Keratinocyte (primary cell): ENCODE data around the gene SDHC. TPM values are rescaled to one million over a fixed set of nuclear protein-coding genes. Genes with fewer than 3 reads are reported as not detected.

Source experiments
- DNase-seq: peaks from one replicate; pipeline ENCODE4 v3.0.0-alpha.2; 2011; ENCODE audit warnings: low read depth, missing footprints, low spot score
- FAIRE-seq: peaks from 2 replicates; lab custom pipeline; 2011; peaks lifted over from hg19 to GRCh38; lab: Jason Lieb, UNC
- H2AFZ ChIP-seq: 2 replicates; pipeline ENCODE4 v1.6.0; 2012; ENCODE audit warnings: low read length, control low read depth, inconsistent platforms; ENCODE audit not compliant: control insufficient read depth
- H3K27ac ChIP-seq: 2 replicates; pipeline ENCODE4 v1.5.1; 2011; ENCODE audit warnings: low read length; ENCODE audit not compliant: control insufficient read depth, insufficient read depth
- H3K27me3 ChIP-seq: 3 replicates; pipeline ENCODE4 v1.6.0; 2011; ENCODE audit warnings: low read length; ENCODE audit not compliant: control insufficient read depth, insufficient read depth; ENCODE audit errors: extremely low read depth
- H3K36me3 ChIP-seq, 2 experiments: 2 replicates in 1 of 2; 3 replicates in 1 of 2; pipeline ENCODE4 v1.5.1; 2011; ENCODE audit warnings: low read length in 2 of 2, mild to moderate bottlenecking in 1 of 2; ENCODE audit not compliant: control insufficient read depth in 2 of 2, insufficient read depth in 2 of 2; ENCODE audit errors: extremely low read depth in 1 of 2
- H3K4me1 ChIP-seq: 3 replicates; pipeline ENCODE4 v1.5.1; 2011; ENCODE audit warnings: low read length; ENCODE audit not compliant: control insufficient read depth, insufficient read depth; ENCODE audit errors: extremely low read depth
- H3K4me2 ChIP-seq: 3 replicates; pipeline ENCODE4 v1.6.0; 2011; ENCODE audit warnings: low read depth, low read length; ENCODE audit not compliant: control insufficient read depth, insufficient read depth; ENCODE audit errors: extremely low read depth
- H3K4me3 ChIP-seq, 3 experiments: fragments of 200-600 bp in 1 of 3; sonication (generic) in 1 of 3; 2 replicates in 2 of 3; 3 replicates in 1 of 3; pipeline ENCODE4 v1.5.1; 2011 to 2016; ENCODE audit warnings: low read length in 3 of 3, mild to moderate bottlenecking in 3 of 3, control low read depth in 2 of 3, inconsistent platforms in 1 of 3, low read depth in 1 of 3, mixed read lengths in 1 of 3, mixed run types in 1 of 3, moderate library complexity in 1 of 3; ENCODE audit not compliant: control insufficient read depth in 2 of 3, insufficient read depth in 2 of 3; ENCODE audit errors: extremely low read depth in 1 of 3
- H3K79me2 ChIP-seq: 2 replicates; pipeline ENCODE4 v1.6.0; 2012; ENCODE audit warnings: low read length; ENCODE audit not compliant: control insufficient read depth, insufficient read depth
- H3K9ac ChIP-seq: 3 replicates; pipeline ENCODE4 v1.6.0; 2011; ENCODE audit warnings: low read length; ENCODE audit not compliant: control insufficient read depth, insufficient read depth; ENCODE audit errors: extremely low read depth
- H3K9me1 ChIP-seq: 3 replicates; pipeline ENCODE4 v1.6.0; 2011; ENCODE audit warnings: low read length; ENCODE audit not compliant: control insufficient read depth, insufficient read depth; ENCODE audit errors: extremely low read depth
- H3K9me3 ChIP-seq: 2 replicates; pipeline ENCODE4 v1.5.1; 2012; ENCODE audit warnings: low read depth, low read length; ENCODE audit not compliant: control insufficient read depth
- H4K20me1 ChIP-seq: 3 replicates; pipeline ENCODE4 v1.6.0; 2011; ENCODE audit warnings: low read length; ENCODE audit not compliant: control insufficient read depth, insufficient read depth; ENCODE audit errors: extremely low read depth
- EZH2 ChIP-seq: IDR thresholded peaks from one replicate; pipeline ENCODE4 v1.6.1; 2012; ENCODE audit warnings: inconsistent platforms, mild to moderate bottlenecking, low read length, moderate library complexity
- dilution Hi-C: fragments of 300-500 bp; cut with MboI; formaldehyde crosslinking; loops from one replicate; pipeline ENCODE4 v1.7.0; 2020; ENCODE audit warnings: low sequenced_read_pairs; ENCODE audit not compliant: extremely low pct_ligation_motif_present
- polyA plus RNA-seq, 5 experiments: library from polyadenylated mRNA; depleted of rRNA in 3 of 5; stranded (reverse) in 3 of 5; stranded (forward) in 1 of 5; unstranded in 1 of 5; fragments of >200 nt; gene quantifications; 1 replicate in 1 of 5; 2 replicates in 3 of 5; 3 replicates in 1 of 5; pipeline versions ENCODE4 v1.2.1 to v1.2.3, GENCODE V29; 2011 to 2012; ENCODE audit warnings: missing spikeins in 2 of 5, low read depth in 1 of 5, low replicate concordance in 1 of 5
- TF ChIP-seq, protein P1 (sequence below), 3 experiments: IDR thresholded peaks in 1 of 3; conservative IDR thresholded peaks in 1 of 3; optimal IDR thresholded peaks in 1 of 3; 2 replicates in 2 of 3; 3 replicates in 1 of 3; pipeline versions ENCODE3 to v1.5.1; 2011; ENCODE audit warnings: low read length in 3 of 3, mild to moderate bottlenecking in 3 of 3, moderate library complexity in 2 of 3, control low read depth in 1 of 3, inconsistent platforms in 1 of 3; ENCODE audit not compliant: insufficient read depth in 2 of 3; ENCODE audit errors: extremely low read depth in 1 of 3

SDHC gene
- polyA plus RNA-seq, 1 donor (not counting 4 experiments of a cell fraction or from before 2014, with no cell fraction given), result 401 TPM

DNA sequence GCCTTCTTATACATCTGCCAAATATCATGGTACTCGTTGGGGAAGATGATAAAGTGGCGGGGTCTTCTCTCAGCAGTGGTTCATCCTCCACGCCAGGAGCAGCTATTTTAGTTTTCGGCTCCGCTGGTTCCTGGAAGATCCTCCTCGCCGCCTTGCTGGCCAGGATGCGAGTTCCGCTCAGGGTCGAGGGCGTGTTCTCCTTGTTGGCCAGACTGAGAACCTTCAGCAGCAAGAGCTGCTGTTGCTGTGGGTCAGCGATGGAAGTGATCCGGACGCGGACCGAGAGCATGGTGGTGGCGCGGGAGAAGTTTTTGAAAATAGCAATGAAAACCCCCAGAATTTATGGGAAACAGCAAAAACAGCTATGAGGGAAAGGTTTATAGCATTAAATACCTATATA, 64.9 kb downstream of the SDHC start:
- peak overlapping the region; percentile 58 for H2AFZ ChIP-seq
- dilution Hi-C loops, result no loop called here
- DNase-seq, result no peak
- no peaks in the 10 kb centered on the region for H3K36me3 ChIP-seq
- no peak overlapping the region for H3K27ac ChIP-seq
- no peak overlapping the region for H3K9ac ChIP-seq
- TF ChIP-seq, protein P1, sequence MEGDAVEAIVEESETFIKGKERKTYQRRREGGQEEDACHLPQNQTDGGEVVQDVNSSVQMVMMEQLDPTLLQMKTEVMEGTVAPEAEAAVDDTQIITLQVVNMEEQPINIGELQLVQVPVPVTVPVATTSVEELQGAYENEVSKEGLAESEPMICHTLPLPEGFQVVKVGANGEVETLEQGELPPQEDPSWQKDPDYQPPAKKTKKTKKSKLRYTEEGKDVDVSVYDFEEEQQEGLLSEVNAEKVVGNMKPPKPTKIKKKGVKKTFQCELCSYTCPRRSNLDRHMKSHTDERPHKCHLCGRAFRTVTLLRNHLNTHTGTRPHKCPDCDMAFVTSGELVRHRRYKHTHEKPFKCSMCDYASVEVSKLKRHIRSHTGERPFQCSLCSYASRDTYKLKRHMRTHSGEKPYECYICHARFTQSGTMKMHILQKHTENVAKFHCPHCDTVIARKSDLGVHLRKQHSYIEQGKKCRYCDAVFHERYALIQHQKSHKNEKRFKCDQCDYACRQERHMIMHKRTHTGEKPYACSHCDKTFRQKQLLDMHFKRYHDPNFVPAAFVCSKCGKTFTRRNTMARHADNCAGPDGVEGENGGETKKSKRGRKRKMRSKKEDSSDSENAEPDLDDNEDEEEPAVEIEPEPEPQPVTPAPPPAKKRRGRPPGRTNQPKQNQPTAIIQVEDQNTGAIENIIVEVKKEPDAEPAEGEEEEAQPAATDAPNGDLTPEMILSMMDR (optimal IDR thresholded peaks at IDR 0.05 in 1 of 3, IDR thresholded peaks at IDR 0.05 in 1 of 3, conservative IDR thresholded peaks at IDR 0.05 in 1 of 3; ENCODE audit: extremely low read depth in 1 of 3, insufficient read depth in 2 of 3, low read length in 3 of 3), result peak in 1 of 3 experiments; percentile 11
- no peak for TF ChIP-seq EZH2
- no peaks in the 10 kb centered on the region for H3K9me3 ChIP-seq
- H3K79me2 ChIP-seq, result no peaks in the 10 kb centered on the region
- H3K4me3 ChIP-seq, result no peak overlapping the region
- no peaks in the 10 kb centered on the region for H3K9me1 ChIP-seq
- no peak for FAIRE-seq
- H3K4me2 ChIP-seq, result no peak overlapping the region
- peaks cover 19% of the 10 kb centered on the region for H3K4me1 ChIP-seq
- no peaks in the 10 kb centered on the region for H3K27me3 ChIP-seq
- no peaks in the 10 kb centered on the region for H4K20me1 ChIP-seq

DNA sequence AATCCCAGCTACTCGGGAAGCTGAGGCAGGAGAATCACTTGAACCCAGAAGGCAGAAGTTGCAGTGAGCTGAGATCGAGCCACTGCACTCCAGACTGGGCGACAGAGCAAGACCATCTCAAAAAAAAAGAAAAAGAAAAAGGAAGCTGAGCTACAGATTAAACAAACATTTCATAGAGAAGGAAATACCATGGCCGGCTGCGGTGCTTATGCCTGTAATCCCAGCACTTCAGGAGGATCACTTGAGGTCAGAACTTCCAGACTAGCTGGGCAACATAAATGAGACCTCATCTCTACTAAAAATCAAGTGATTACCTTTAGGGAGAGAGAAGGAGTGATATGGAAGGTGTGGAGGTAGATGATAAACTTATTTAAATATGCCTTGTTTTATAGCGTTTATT, 67.5 kb downstream of the SDHC start:
- no peak overlapping the region for H3K27ac ChIP-seq
- dilution Hi-C loops, result no loop called here
- H3K4me2 ChIP-seq, result no peak overlapping the region
- H3K79me2 ChIP-seq, result no peaks in the 10 kb centered on the region
- peaks cover 19% of the 10 kb centered on the region for H3K4me1 ChIP-seq
- H2AFZ ChIP-seq, result no peak overlapping the region
- no peak overlapping the region for H3K4me3 ChIP-seq
- no peaks in the 10 kb centered on the region for H3K36me3 ChIP-seq
- TF ChIP-seq, protein P1 (optimal IDR thresholded peaks at IDR 0.05 in 1 of 3, IDR thresholded peaks at IDR 0.05 in 1 of 3, conservative IDR thresholded peaks at IDR 0.05 in 1 of 3; ENCODE audit: extremely low read depth in 1 of 3, insufficient read depth in 2 of 3, low read length in 3 of 3), result no peak
- no peak for TF ChIP-seq EZH2
- no peaks in the 10 kb centered on the region for H3K27me3 ChIP-seq
- no peak overlapping the region for H3K9ac ChIP-seq
- H3K9me1 ChIP-seq, result no peaks in the 10 kb centered on the region
- H4K20me1 ChIP-seq, result no peaks in the 10 kb centered on the region
- FAIRE-seq (no peak), DNase-seq (no peak)
- no peaks in the 10 kb centered on the region for H3K9me3 ChIP-seq
